KMS-11 (cell line): ENCODE results near the gene UBC.
"Not testable (repeated sequence)": the region's sequence is repeated elsewhere in the genome, so short reads cannot be mapped to it uniquely, and the experiment has no call there.

Experiments used
- H2AFZ ChIP-seq: fragments of 200-600 bp; sonication (generic); 2 replicates; pipeline ENCODE4 v1.6.1; 2016; ENCODE audit warnings: antibody characterized with exemption, mixed run types, low read depth
- H3K27ac ChIP-seq: fragments of 200-600 bp; sonication (generic); 2 replicates; pipeline ENCODE4 v1.6.1; 2016; ENCODE audit warnings: mild to moderate bottlenecking, mixed run types
- H3K27me3 ChIP-seq: fragments of 200-600 bp; sonication (generic); 2 replicates; pipeline ENCODE4 v1.6.1; 2017; ENCODE audit warnings: mild to moderate bottlenecking, low read depth, mixed run types, moderate library complexity; ENCODE audit not compliant: insufficient read depth
- H3K36me3 ChIP-seq: fragments of 200-600 bp; sonication (generic); 2 replicates; pipeline ENCODE4 v1.6.1; 2017; ENCODE audit warnings: mild to moderate bottlenecking, mixed run types; ENCODE audit not compliant: insufficient read depth
- H3K4me1 ChIP-seq: fragments of 200-600 bp; sonication (generic); 2 replicates; pipeline ENCODE4 v1.6.1; 2016; ENCODE audit warnings: mild to moderate bottlenecking, low read depth, mixed run types; ENCODE audit not compliant: poor library complexity, severe bottlenecking
- H3K4me2 ChIP-seq: fragments of 200-600 bp; sonication (generic); 2 replicates; pipeline ENCODE4 v1.7.0; 2016; ENCODE audit warnings: mild to moderate bottlenecking, mixed run types
- H3K4me3 ChIP-seq: fragments of 200-600 bp; sonication (generic); IDR thresholded peaks from 2 replicates; pipeline ENCODE4 v1.6.1; 2017; ENCODE audit warnings: low read depth, low read length, mixed read lengths; ENCODE audit not compliant: insufficient read depth
- H3K79me2 ChIP-seq: fragments of 200-600 bp; sonication (generic); 2 replicates; pipeline ENCODE4 v1.6.1; 2016; ENCODE audit warnings: low read depth, mixed run types; ENCODE audit not compliant: insufficient read depth
- H3K9ac ChIP-seq: fragments of 200-600 bp; sonication (generic); 2 replicates; pipeline ENCODE4 v1.6.1; 2016; ENCODE audit warnings: mild to moderate bottlenecking, mixed run types
- H4K20me1 ChIP-seq: fragments of 200-600 bp; sonication (generic); 2 replicates; pipeline ENCODE4 v1.6.1; 2016; ENCODE audit warnings: mild to moderate bottlenecking, mixed run types; ENCODE audit not compliant: insufficient read depth
- CTCF ChIP-seq: fragments of 200-600 bp; sonication (generic); conservative IDR thresholded peaks from 2 replicates; pipeline ENCODE4 v1.6.1; 2017; ENCODE audit warnings: low read depth, mild to moderate bottlenecking, antibody characterized with exemption, low read length, moderate library complexity, mixed read lengths

Gene UBC

DNA sequence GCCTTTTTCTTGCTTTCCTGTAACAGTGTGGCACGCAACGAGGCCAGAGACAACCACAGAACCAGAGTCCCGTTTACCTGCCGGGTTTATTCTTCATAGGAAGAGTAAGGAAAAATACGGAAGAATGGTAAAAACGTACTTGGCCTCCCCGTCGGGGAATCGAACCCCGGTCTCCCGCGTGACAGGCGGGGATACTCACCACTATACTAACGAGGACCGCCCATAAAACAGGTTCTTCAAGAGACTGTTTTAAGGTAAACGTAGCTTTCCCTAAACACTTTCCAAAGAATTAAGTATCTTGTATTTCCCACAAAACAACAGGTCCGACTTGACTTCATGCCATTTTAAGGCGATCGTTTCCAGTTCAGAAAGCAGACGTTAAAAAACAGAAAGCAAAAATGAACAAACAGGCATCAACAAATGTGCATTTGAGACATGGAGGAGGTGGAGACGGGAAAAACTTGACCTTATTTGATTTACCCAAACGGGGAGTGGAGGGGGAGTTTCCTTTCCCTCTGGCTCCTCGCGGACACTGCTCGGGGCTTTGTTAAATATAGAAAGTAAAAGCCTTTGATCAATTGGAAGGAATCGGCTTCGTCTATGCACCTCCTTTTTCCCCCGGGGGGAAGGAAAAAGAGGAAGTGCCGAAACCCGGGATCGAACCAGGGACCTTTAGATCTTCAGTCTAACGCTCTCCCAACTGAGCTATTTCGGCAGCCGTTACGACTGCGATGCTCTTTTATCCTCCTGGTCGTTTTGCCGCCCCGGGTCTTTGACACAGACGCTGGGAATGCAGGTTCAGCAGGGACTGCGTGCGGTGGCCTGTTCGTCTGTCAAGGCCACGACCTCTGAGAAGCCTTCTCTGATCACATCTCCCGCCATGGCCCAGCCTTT is 13.0 kb upstream of the UBC start:
- Histone ChIP-seq H3K4me3 (no peak overlapping the region), H3K27ac (peak overlapping the region; percentile 27; the same call in 1 of the 2 replicates), H3K27me3 (no peaks in the 10 kb centered on the region), H3K4me1 (peaks cover 5% of the 10 kb centered on the region), H3K79me2 (no peaks in the 10 kb centered on the region), H3K4me2 (peak overlapping the region; percentile 41), H3K9ac (peak overlapping the region; percentile 7; the same call in 1 of the 2 replicates), H3K36me3 (no peaks in the 10 kb centered on the region), H2AFZ (peak overlapping the region; percentile 36; the same call in 1 of the 2 replicates), H4K20me1 (no peaks in the 10 kb centered on the region)
- no peak for TF ChIP-seq CTCF

DNA sequence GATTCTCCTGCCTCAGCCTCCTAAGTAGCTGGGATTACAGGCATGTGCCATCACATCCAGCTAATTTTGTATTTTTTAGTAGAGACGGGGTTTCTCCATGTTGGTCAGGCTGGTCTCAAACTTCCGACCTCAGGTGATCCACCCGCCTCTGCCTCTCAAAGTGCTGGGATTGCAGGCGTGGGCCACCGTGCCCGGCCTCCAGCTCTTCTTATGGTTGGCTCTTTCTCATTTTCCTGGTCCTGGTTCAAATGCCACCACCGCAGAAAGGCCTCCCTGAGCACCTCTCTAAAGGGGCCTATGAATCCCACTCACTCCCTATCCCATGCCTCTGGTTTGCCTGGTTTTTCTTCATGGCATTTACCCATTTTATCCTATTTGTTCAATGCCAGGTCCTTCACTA is 11.3 kb upstream of the UBC start:
- not testable (repeated sequence) for H3K36me3 ChIP-seq, H4K20me1 ChIP-seq, H2AFZ ChIP-seq, H3K79me2 ChIP-seq, H3K4me1 ChIP-seq, H3K27me3 ChIP-seq, H3K4me3 ChIP-seq, H3K4me2 ChIP-seq, H3K9ac ChIP-seq, H3K27ac ChIP-seq

GRCh38 chr12:124925117-124925516 is 10.7 kb upstream of the UBC start:
- Histone ChIP-seq H4K20me1 (no peaks in the 10 kb centered on the region), H3K9ac (no peak overlapping the region), H3K27ac (no peak overlapping the region), H3K27me3 (no peaks in the 10 kb centered on the region), H3K4me1 (peaks cover 13% of the 10 kb centered on the region), H2AFZ (no peak overlapping the region), H3K36me3 (no peaks in the 10 kb centered on the region), H3K4me3 (no peak overlapping the region), H3K79me2 (no peaks in the 10 kb centered on the region), H3K4me2 (no peak overlapping the region)
- no peak for TF ChIP-seq CTCF

- TF ChIP-seq CTCF: no peak
- H2AFZ ChIP-seq: no peak overlapping the region
- H3K4me3 ChIP-seq: no peak overlapping the region
- no peaks in the 10 kb centered on the region for H4K20me1 ChIP-seq
- no peak overlapping the region for H3K4me2 ChIP-seq
- H3K79me2 ChIP-seq: no peaks in the 10 kb centered on the region
- H3K27me3 ChIP-seq: no peaks in the 10 kb centered on the region
- H3K4me1 ChIP-seq: peaks cover 22% of the 10 kb centered on the region
- H3K27ac ChIP-seq: no peak overlapping the region
- no peak overlapping the region for H3K9ac ChIP-seq
- no peaks in the 10 kb centered on the region for H3K36me3 ChIP-seq
These were observed 9.7 kb upstream of the UBC start for GRCh38 chr12:124923905-124924734.
